Endothelial cell of umbilical vein (primary cell): ENCODE data around the gene CPNE7. TPM values are rescaled to one million over a fixed set of nuclear protein-coding genes. Genes with fewer than 3 reads are reported as not detected.

ENCODE experiments used
- BruUV-seq: library from RNA; stranded (reverse); fragments of 400-500 nt; replicated peaks from 2 replicates; lab custom pipeline; 2021; lab: Mats Ljungman, UMichigan
- CTCF ChIA-PET: fragments of 300-600, 350-600 bp; sonication (Branson Sonifier 250); formaldehyde crosslinking; loops from one replicate; lab custom pipeline; 2021; ENCODE audit warnings: antibody characterized with exemption, inconsistent platforms; lab: Charles Lee
- POLR2A ChIA-PET: fragments of 300-600, 350-600 bp; sonication (Branson Sonifier 250); formaldehyde crosslinking; loops from one replicate; lab custom pipeline; 2021; ENCODE audit warnings: antibody characterized with exemption, inconsistent platforms; lab: Charles Lee
- DNase-seq: peaks from one replicate; pipeline ENCODE4 v3.0.0-alpha.2; 2011; ENCODE audit warnings: low read depth, low spot score
- FAIRE-seq: peaks from 2 replicates; lab custom pipeline; 2011; peaks lifted over from hg19 to GRCh38; lab: Jason Lieb, UNC
- H2AFZ ChIP-seq: 2 replicates; pipeline ENCODE4 v1.6.0; 2012; ENCODE audit warnings: low read depth, low read length, control low read depth, inconsistent platforms
- H3K27ac ChIP-seq: 2 replicates; pipeline ENCODE4 v1.5.1; 2011; ENCODE audit warnings: low read depth, mild to moderate bottlenecking, control low read depth, low read length, moderate library complexity; ENCODE audit not compliant: insufficient read depth
- H3K27me3 ChIP-seq, 2 experiments: 2 replicates each; pipeline versions ENCODE4 v1.6.0 to v1.6.1; 2011; ENCODE audit warnings: low read length in 2 of 2, mixed read lengths in 1 of 2; ENCODE audit not compliant: control insufficient read depth in 2 of 2, insufficient read depth in 2 of 2
- H3K36me3 ChIP-seq, 2 experiments: 2 replicates in 1 of 2; 3 replicates in 1 of 2; pipeline ENCODE4 v1.5.1; 2011; ENCODE audit warnings: low read length in 2 of 2, mild to moderate bottlenecking in 1 of 2, moderate library complexity in 1 of 2; ENCODE audit not compliant: control insufficient read depth in 2 of 2, insufficient read depth in 2 of 2; ENCODE audit errors: extremely low read depth in 1 of 2
- H3K4me1 ChIP-seq: 3 replicates; pipeline ENCODE4 v1.5.1; 2011; ENCODE audit warnings: mild to moderate bottlenecking, low read length; ENCODE audit not compliant: control insufficient read depth, insufficient read depth; ENCODE audit errors: extremely low read depth
- H3K4me2 ChIP-seq: 2 replicates; pipeline ENCODE4 v1.6.1; 2011; ENCODE audit warnings: low read length, control low read depth, mixed read lengths; ENCODE audit not compliant: insufficient read depth
- H3K4me3 ChIP-seq, 3 experiments: fragments of 200-600 bp in 1 of 3; sonication (generic), shearing (Covaris generic) in 1 of 3; replicated peaks in 1 of 3; 2 replicates each; pipeline ENCODE4 v1.5.1; 2011 to 2016; ENCODE audit warnings: control low read depth in 3 of 3, low read length in 3 of 3, mild to moderate bottlenecking in 2 of 3, inconsistent platforms in 1 of 3, low read depth in 1 of 3, moderate library complexity in 1 of 3; ENCODE audit not compliant: insufficient read depth in 1 of 3
- H3K79me2 ChIP-seq: 2 replicates; pipeline ENCODE4 v1.6.0; 2012; ENCODE audit warnings: low read length, inconsistent platforms; ENCODE audit not compliant: control insufficient read depth, insufficient read depth
- H3K9ac ChIP-seq: replicated peaks from 2 replicates; pipeline ENCODE3; 2011; ENCODE audit warnings: low read length, control low read depth; ENCODE audit not compliant: insufficient read depth; ENCODE audit errors: extremely low read depth
- H3K9me1 ChIP-seq: replicated peaks from 3 replicates; pipeline ENCODE4 v1.6.0; 2011; ENCODE audit warnings: mild to moderate bottlenecking, low read length; ENCODE audit not compliant: control insufficient read depth, insufficient read depth; ENCODE audit errors: extremely low read depth
- H3K9me3 ChIP-seq: replicated peaks from 2 replicates; pipeline ENCODE4 v1.5.1; 2012; ENCODE audit warnings: low read length, inconsistent platforms; ENCODE audit not compliant: control insufficient read depth, insufficient read depth
- H4K20me1 ChIP-seq: replicated peaks from 2 replicates; pipeline ENCODE3; 2011; ENCODE audit warnings: mild to moderate bottlenecking, low read length; ENCODE audit not compliant: control insufficient read depth, insufficient read depth; ENCODE audit errors: extremely low read depth
- CTCF ChIP-seq, 2 donors: IDR thresholded peaks; 1 replicate in 1 of 2; 2 replicates in 1 of 2; pipeline ENCODE4 v1.5.1; 2011; ENCODE audit warnings: low read length in 2 of 2, mild to moderate bottlenecking in 2 of 2, moderate library complexity in 2 of 2, control low read depth in 1 of 2, inconsistent platforms in 1 of 2, low read depth in 1 of 2; ENCODE audit not compliant: insufficient read depth in 1 of 2; ENCODE audit errors: extremely low read depth in 1 of 2
- EZH2 ChIP-seq: IDR thresholded peaks from 2 replicates; pipeline ENCODE4 v1.6.1; 2012; ENCODE audit warnings: borderline replicate concordance, low read depth, mild to moderate bottlenecking, moderate library complexity, low read length, inconsistent platforms; ENCODE audit not compliant: severe bottlenecking
- FOS ChIP-seq: IDR thresholded peaks from 2 replicates; pipeline ENCODE4 v1.6.1; 2011; ENCODE audit warnings: mild to moderate bottlenecking, low read length, moderate library complexity, borderline replicate concordance; ENCODE audit not compliant: insufficient read depth
- GATA2 ChIP-seq: IDR thresholded peaks from 2 replicates; pipeline ENCODE4 v1.7.0; 2011; ENCODE audit warnings: low read depth, mild to moderate bottlenecking, moderate library complexity, mixed read lengths, low read length; ENCODE audit not compliant: insufficient read length, insufficient read depth
- JUN ChIP-seq: IDR thresholded peaks from 2 replicates; pipeline ENCODE4 v1.6.1; 2011; ENCODE audit warnings: borderline replicate concordance, low read depth; ENCODE audit not compliant: insufficient read length, insufficient read depth
- MYC ChIP-seq: IDR thresholded peaks from one replicate; pipeline ENCODE4 v1.6.1; 2011; ENCODE audit warnings: mild to moderate bottlenecking, low read depth, low read length
- POLR2A ChIP-seq: IDR thresholded peaks from 2 replicates; pipeline ENCODE4 v1.6.1; 2012; ENCODE audit warnings: low read depth, mild to moderate bottlenecking, control low read depth, low read length
- POLR2AphosphoS5 ChIP-seq: IDR thresholded peaks from 2 replicates; pipeline ENCODE4 v1.6.1; 2012; ENCODE audit warnings: low read depth, mild to moderate bottlenecking, control low read depth, low read length, moderate library complexity; ENCODE audit not compliant: insufficient read depth
- dilution Hi-C: fragments of 300-500 bp; cut with MboI; formaldehyde crosslinking; loops from one replicate; pipeline ENCODE4 v1.15.0; 2019; ENCODE audit warnings: low sequenced_read_pairs; ENCODE audit not compliant: extremely low pct_ligation_motif_present
- intact Hi-C: fragments of 100-400 bp; cut with micrococcal nuclease; formaldehyde crosslinking; loops from one replicate; pipeline ENCODE4 v1.10.0; 2022
- polyA plus RNA-seq, 4 experiments: library from polyadenylated mRNA; depleted of rRNA in 3 of 4; stranded (reverse) in 3 of 4; unstranded in 1 of 4; fragments of >200 nt; gene quantifications; 2 replicates each; pipeline versions ENCODE4 v1.2.1 to v1.2.3, GENCODE V29; 2011 to 2012; ENCODE audit warnings: missing spikeins in 1 of 4
- total RNA-seq: library from RNA; stranded (reverse); gene quantifications from 2 replicates; pipeline ENCODE4 v1.2.3, GENCODE V29; 2021
- TF ChIP-seq, protein P1 (sequence below): IDR thresholded peaks from 2 replicates; pipeline ENCODE4 v1.6.1; 2011; ENCODE audit not compliant: insufficient read depth, insufficient read length

CPNE7 gene
- total and polyA plus RNA-seq, 2 donors (not counting 3 experiments of a cell fraction or from before 2014, with no cell fraction given), result 2.0 to 5.9 TPM

GRCh38 chr16:89621136-89621697, 45.7 kb downstream of the CPNE7 start:
- FAIRE-seq (no peak), DNase-seq (no peak)
- H2AFZ ChIP-seq, result no peak overlapping the region
- H3K4me1 ChIP-seq, result peaks cover 14% of the 10 kb centered on the region
- H3K9me1 ChIP-seq, result no peaks in the 10 kb centered on the region
- H3K4me2 ChIP-seq, result no peak overlapping the region
- no TSS peak for BruUV-seq
- TF ChIP-seq MYC, result no peak
- no peak for TF ChIP-seq CTCF (IDR thresholded peaks at IDR 0.05; ENCODE audit: extremely low read depth in 1 of 2, insufficient read depth in 1 of 2, low read depth in 1 of 2, low read length in 2 of 2)
- no peak for TF ChIP-seq POLR2A
- no peak for TF ChIP-seq JUN
- TF ChIP-seq, protein P1, sequence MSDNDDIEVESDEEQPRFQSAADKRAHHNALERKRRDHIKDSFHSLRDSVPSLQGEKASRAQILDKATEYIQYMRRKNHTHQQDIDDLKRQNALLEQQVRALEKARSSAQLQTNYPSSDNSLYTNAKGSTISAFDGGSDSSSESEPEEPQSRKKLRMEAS, result no peak
- no peak for TF ChIP-seq POLR2AphosphoS5
- TF ChIP-seq GATA2, result no peak
- no peak for TF ChIP-seq FOS
- TF ChIP-seq EZH2, result no peak
- CTCF ChIA-PET, result no interaction called here
- intact Hi-C loops (loop anchor here (5.0 kb wide), 1 partner anchor 39 kb away; no protein-coding TSS in a partner anchor), dilution Hi-C loops (no loop called here)
- H3K4me3 ChIP-seq, result no peak overlapping the region
- H3K9ac ChIP-seq, result no peak overlapping the region
- POLR2A ChIA-PET, result no interaction called here
- no peaks in the 10 kb centered on the region for H3K9me3 ChIP-seq
- H4K20me1 ChIP-seq, result no peaks in the 10 kb centered on the region
- H3K36me3 ChIP-seq, result no peaks in the 10 kb centered on the region
- peaks cover 0 to 8% of the 10 kb centered on the region in 2 experiments for H3K27me3 ChIP-seq
- H3K27ac ChIP-seq, result no peak overlapping the region
- no peaks in the 10 kb centered on the region for H3K79me2 ChIP-seq
